SH-SY5Y (cell line): ENCODE measurements around the gene ANKRD29.

Experiments
- GATA2 ChIP-seq: IDR thresholded peaks from 2 replicates; pipeline ENCODE4 v1.6.1; 2011; ENCODE audit warnings: mild to moderate bottlenecking, low read depth, low read length
- GATA3 ChIP-seq: IDR thresholded peaks from 2 replicates; pipeline ENCODE4 v1.6.1; 2011; ENCODE audit warnings: low read depth, mild to moderate bottlenecking, low read length, moderate library complexity

GRCh38 chr18:23668731-23669130 lies 6.0 kb upstream of the ANKRD29 start:
- no peak for TF ChIP-seq GATA3
- TF ChIP-seq GATA2: no peak
